Lower leg skin (tissue), 4 donors: ENCODE data around the gene TTC3. TPM values are rescaled to one million over a fixed set of nuclear protein-coding genes. Genes with fewer than 3 reads are reported as not detected.

Experiments used
- DNase-seq, 2 donors: peaks; one replicate each; pipeline ENCODE4 v3.0.0-alpha.2; 2019; ENCODE audit warnings: low spot score in 2 of 2
- H3K4me3 ChIP-seq: fragments of 200-600 bp; sonication (generic); 2 replicates; pipeline ENCODE4 v1.5.1; 2017; ENCODE audit warnings: mild to moderate bottlenecking, low read depth; ENCODE audit not compliant: poor library complexity, severe bottlenecking
- CTCF ChIP-seq, 3 donors: fragments of 450-650 bp; IDR thresholded peaks; one replicate each; pipeline ENCODE4 v1.5.1; 2016; ENCODE audit warnings: antibody characterized with exemption in 3 of 3, mild to moderate bottlenecking in 3 of 3, moderate library complexity in 2 of 3
- POLR2A ChIP-seq, 2 donors: fragments of 450-650 bp; IDR thresholded peaks; one replicate each; pipeline ENCODE4 v1.6.1; 2016 to 2017; ENCODE audit warnings: antibody characterized with exemption in 2 of 2, mild to moderate bottlenecking in 1 of 2, moderate library complexity in 1 of 2
- WGBS, 2 donors: methylation state at CpG; one replicate each; pipeline ENCODE4 v1.1.5; 2018; 5-methylcytosine and 5-hydroxymethylcytosine counted together
- intact Hi-C: fragments of 100-400 bp; cut with DNase I; formaldehyde crosslinking; loops from one replicate; pipeline ENCODE4 v1.15.0; 2023; ENCODE audit warnings: low total_unique reads
- total RNA-seq, 4 donors: library from RNA; depleted of rRNA; stranded (reverse); fragments of >200 nt; gene quantifications; one replicate each; pipeline ENCODE4 v1.1.0, GENCODE V29; 2016

The TTC3 gene
- total RNA-seq, 4 donors from 2014 or later, result 77.6 to 111 (median 92.0) TPM

GRCh38 chr21:37075214-37075770 lies 2.2 kb downstream of the TTC3 start:
- no peak for TF ChIP-seq POLR2A (IDR thresholded peaks at IDR 0.05)
- TF ChIP-seq CTCF (IDR thresholded peaks at IDR 0.05), result no peak
- 88 to 89% methylated on average over 4 of the region's 4 CpGs for WGBS, 2 donors
- DNase-seq, result no peak
- intact Hi-C loops, result no loop called here
- no peak overlapping the region for H3K4me3 ChIP-seq

GRCh38 chr21:37076087-37076850 lies 3.2 kb downstream of the TTC3 start:
- 91 to 93% methylated on average over 4 of the region's 4 CpGs for WGBS, 2 donors
- DNase-seq, result no peak
- H3K4me3 ChIP-seq, result no peak overlapping the region
- TF ChIP-seq CTCF (IDR thresholded peaks at IDR 0.05), result no peak
- intact Hi-C loops, result no loop called here

- intact Hi-C loops, result no loop called here
- TF ChIP-seq CTCF (IDR thresholded peaks at IDR 0.05), result no peak
- no peak for TF ChIP-seq POLR2A (IDR thresholded peaks at IDR 0.05)
- WGBS, 2 donors, result 51 to 75% methylated on average over 1 of the region's 1 CpG
- no peak overlapping the region for H3K4me3 ChIP-seq
- DNase-seq, result no peak
These were observed 4.3 kb downstream of the TTC3 start for GRCh38 chr21:37077403-37077802.

GRCh38 chr21:37079211-37079824 lies 6.3 kb downstream of the TTC3 start:
- no peak for DNase-seq
- 75 to 83% methylated on average over 6 of the region's 6 CpGs for WGBS, 2 donors
- no peak overlapping the region for H3K4me3 ChIP-seq
- TF ChIP-seq POLR2A (IDR thresholded peaks at IDR 0.05) (no peak), CTCF (IDR thresholded peaks at IDR 0.05) (no peak)
- intact Hi-C loops, result no loop called here

GRCh38 chr21:37082375-37082774 lies 9.3 kb downstream of the TTC3 start:
- no peak for TF ChIP-seq POLR2A (IDR thresholded peaks at IDR 0.05)
- TF ChIP-seq CTCF (IDR thresholded peaks at IDR 0.05), result no peak
- intact Hi-C loops, result no loop called here
- H3K4me3 ChIP-seq, result no peak overlapping the region
- 56 to 60% methylated on average over 1 of the region's 1 CpG for WGBS, 2 donors
- no peak for DNase-seq
